ENCODE measurements around the gene STX16.

DNA sequence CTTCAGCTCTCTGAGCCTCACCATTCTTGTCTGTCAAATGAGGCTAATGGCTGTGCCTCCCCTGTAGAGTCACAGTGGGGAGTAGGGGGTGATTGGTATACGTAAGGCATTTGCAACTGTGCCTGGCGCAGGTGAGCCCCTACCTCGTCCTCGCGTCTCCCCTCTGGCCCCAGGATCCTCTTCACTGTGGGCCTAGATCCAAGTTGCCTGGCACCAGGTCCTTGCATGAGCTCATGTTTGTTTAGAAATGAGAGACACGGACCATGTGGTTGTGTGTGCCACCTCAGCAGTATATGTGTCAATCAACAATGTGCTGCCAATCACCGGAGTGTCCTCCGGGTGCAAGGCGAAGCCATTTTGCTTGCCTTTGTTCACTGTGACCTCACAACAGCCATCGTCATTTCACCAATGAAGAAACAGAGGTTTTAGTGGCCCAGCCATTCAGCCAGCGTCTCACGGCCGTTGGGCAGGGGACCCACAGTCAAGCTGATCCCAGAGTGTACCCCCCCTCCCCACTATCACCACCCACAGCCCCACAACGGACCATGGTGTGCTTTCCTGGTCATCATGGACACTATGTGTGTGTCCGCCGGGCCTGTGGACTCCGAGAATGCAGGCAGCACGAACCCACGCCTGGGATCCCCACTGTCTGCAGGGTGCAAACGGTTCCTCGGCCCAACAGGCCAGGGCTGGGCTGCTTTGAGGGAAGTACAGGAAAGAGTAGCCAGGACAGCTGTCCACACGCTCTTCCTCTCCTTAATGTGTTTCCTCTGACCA, 35.9 kb upstream of the STX16 start:
- TF ChIP-seq, protein P1, sequence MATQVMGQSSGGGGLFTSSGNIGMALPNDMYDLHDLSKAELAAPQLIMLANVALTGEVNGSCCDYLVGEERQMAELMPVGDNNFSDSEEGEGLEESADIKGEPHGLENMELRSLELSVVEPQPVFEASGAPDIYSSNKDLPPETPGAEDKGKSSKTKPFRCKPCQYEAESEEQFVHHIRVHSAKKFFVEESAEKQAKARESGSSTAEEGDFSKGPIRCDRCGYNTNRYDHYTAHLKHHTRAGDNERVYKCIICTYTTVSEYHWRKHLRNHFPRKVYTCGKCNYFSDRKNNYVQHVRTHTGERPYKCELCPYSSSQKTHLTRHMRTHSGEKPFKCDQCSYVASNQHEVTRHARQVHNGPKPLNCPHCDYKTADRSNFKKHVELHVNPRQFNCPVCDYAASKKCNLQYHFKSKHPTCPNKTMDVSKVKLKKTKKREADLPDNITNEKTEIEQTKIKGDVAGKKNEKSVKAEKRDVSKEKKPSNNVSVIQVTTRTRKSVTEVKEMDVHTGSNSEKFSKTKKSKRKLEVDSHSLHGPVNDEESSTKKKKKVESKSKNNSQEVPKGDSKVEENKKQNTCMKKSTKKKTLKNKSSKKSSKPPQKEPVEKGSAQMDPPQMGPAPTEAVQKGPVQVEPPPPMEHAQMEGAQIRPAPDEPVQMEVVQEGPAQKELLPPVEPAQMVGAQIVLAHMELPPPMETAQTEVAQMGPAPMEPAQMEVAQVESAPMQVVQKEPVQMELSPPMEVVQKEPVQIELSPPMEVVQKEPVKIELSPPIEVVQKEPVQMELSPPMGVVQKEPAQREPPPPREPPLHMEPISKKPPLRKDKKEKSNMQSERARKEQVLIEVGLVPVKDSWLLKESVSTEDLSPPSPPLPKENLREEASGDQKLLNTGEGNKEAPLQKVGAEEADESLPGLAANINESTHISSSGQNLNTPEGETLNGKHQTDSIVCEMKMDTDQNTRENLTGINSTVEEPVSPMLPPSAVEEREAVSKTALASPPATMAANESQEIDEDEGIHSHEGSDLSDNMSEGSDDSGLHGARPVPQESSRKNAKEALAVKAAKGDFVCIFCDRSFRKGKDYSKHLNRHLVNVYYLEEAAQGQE (IDR thresholded peaks at IDR 0.05; ENCODE audit: insufficient read depth in 1 of 2, low read depth in 2 of 2, low read length in 1 of 2) = no peak
- TF ChIP-seq CTCF (IDR thresholded peaks at IDR 0.05) (no peak), POLR2AphosphoS5 (IDR thresholded peaks at IDR 0.05; ENCODE audit: low read depth, low read length) (no peak), TCF7L2 (IDR thresholded peaks at IDR 0.05; ENCODE audit: low read depth, low read length) (no peak), SIN3A (IDR thresholded peaks at IDR 0.05; ENCODE audit: borderline replicate concordance, insufficient read depth, low read depth, low read length) (no peak)
